ENCODE data around the gene HMCN2.

The HMCN2 gene

DNA sequence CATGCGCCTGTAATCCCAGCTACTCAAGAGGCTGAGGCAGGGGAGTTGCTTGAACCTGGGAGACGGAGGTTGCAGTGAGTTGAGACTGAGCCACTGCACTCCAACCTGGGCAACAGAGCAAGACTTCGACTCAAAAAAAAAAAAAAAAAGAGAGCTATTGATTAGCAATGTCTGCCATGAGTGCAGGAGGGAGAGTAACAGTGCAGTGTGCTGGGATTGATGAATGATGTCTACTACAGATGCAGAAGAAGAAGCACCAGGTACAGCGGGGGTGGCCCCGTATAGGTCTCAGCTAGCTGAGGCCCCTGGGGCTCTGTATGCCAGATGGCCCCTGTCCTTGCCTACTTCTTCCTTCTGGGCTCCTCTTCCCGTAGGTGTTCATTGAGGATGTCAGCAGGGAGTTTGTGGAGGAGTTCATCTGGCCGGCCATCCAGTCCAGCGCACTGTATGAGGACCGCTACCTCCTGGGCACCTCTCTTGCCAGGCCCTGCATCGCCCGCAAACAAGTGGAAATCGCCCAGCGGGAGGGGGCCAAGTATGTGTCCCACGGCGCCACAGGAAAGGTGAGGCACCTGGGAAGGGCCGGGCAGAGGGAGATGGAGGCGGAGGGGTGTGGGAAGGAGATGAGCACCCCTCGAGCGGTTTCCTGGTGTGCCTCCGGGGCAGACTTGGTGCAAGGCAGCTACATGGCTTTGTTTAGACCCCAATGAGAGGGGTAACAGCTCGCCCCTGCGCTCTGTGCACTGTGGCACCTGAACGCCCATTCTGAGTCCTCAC is 192.7 kb downstream of the HMCN2 start:
- no peak for DNase-seq

DNA sequence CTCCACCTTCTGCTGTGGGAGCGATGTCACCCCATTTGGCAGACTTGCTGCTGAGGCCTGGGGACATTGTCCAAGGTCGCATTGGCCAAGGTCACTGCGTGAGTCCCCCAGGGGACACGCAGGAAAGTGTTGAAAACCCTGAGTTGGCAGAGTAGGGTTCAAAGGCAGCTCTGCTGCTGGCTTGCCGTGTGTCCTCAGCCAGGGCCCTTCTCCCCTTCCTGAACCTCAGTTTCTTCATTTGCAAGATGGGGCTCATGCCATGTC is 193.2 kb downstream of the HMCN2 start:
- DNase-seq: no peak

DNA sequence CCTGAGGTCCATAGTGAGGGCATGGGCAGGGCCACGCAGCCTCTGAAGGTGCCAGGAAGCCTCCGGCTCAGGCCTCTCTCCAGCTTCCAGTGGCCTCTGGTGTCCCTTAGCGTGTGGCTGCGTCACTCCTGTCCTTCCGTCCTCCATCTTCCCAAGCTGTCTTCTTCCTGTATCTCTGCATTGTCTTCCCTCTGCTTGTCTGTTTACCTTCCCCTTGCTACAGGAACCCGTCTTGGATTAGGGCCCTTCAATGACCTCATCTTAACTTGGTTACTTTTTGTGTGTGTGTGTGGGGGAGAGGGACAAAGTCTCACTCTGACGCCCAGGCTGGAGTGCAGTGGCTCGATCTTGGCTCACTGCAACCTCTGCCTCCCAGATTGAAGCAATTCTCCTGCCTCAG is 193.6 kb downstream of the HMCN2 start:
- no peak for DNase-seq

DNA sequence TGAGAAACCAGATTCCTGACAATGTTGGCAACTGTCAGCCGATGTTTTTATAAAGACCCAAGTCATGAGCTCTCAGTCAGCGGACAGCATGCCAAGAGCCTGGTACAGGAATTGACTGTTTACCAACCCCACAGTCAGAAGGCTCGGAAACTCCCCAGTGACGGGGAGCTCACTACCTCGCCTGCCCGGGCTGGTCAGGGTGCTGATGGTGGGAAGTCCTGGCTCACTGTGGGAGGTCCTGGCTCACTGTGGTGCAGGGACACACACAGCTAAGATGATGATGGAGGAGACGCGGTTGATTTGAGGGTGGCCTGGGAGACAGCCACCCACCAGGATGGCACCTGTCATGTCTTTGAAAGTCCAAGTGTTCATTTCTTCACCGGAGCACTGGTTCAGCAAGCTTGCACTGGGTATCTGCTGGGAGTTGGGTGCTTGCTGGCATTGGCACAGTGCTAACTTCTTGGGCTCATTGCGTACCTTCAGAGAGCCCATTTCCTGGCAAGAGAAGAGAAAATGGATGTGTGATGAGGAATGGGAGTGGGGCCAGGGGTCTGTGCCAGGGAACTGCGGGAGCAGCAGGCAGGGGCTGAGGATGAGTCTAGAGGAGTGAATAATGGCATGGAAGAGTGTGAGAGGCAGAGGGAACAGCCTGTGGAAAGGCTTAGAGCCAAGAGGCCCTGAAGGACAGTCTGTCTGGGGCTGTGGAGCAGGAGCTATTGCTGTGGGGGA is 194.5 kb downstream of the HMCN2 start:
- no peak for DNase-seq

DNA sequence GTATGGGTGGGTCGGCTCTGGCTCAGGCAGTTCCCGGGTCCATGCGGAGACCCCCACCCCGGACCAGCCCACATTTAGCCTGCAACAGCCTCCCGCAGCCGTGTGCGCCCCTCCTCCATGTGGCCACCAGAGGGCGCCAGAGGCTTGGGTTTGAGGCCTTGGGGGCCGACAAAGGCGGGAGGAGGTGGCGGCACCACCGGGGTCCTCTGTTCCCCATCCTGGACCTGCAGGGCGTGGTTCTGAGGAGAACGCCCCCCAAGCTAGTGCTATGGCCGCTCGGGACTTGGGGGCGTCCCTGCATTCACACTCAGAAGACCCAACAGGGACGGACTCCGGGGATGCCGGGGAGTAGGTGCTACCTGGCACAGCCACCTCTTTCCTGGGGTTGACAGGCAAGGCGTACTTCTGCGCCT is 195.7 kb downstream of the HMCN2 start:
- DNase-seq: peak; percentile 39

DNA sequence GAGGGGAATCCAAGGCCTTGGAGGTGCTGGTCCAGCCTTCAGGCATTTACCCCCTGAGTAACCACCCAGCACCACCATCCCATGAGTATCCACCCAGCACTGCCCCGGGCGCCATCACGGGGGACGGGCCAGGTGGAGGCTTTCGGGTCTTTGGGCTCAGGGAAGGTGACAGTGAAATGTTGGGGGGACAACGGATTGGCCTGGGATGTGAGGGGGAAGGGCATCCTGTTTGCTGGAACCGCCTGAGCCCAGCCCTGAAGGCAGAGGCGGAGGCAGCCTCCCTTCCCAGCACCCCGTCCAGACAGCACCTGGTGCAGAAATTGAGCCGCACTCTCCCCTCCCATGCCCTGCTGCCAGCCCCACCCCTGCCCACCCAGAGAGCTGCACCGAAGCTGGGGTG is 196.2 kb downstream of the HMCN2 start:
- DNase-seq: no peak

DNA sequence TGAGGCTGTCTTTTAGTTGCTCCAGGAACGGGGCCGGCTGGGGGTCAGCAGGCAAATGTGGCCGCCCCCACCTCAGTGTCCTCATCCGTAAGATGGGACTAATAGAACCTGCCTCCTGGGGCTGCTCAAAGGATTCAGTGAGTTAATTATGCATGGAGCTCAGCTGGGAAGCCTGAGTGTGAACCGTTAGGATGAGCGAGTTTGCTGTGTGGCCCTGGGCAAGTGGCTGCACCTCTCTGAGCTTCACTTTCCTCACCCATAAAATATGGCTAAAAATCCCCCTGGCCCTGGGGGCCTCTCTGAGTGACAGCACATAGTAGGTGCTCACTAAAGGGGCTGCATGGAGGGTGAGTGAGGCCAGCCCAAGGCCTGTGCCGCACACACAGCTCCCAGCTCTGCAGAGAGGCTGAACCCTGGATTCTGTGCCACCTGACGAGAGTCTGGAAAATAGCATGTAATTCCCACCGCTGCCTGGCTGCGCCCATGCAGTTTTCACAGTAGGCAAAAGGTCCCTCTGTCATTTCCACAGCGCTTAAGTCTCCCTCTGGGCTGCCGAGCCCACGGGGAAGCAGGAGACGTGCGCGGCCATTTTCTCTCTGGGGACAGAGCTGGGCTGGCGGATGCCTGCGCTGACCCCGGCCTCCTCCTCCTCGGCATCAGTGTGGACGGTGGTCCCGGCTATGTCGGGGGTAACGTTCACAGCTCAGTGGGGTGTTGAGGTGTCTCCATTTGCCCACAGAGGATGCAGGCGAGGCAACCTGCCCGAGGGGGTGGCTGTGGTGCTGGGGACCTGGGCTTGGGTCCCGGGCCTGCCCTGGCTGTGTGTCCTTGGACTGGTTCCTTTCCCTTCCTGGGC is 197.4 kb downstream of the HMCN2 start:
- no peak for DNase-seq

DNA sequence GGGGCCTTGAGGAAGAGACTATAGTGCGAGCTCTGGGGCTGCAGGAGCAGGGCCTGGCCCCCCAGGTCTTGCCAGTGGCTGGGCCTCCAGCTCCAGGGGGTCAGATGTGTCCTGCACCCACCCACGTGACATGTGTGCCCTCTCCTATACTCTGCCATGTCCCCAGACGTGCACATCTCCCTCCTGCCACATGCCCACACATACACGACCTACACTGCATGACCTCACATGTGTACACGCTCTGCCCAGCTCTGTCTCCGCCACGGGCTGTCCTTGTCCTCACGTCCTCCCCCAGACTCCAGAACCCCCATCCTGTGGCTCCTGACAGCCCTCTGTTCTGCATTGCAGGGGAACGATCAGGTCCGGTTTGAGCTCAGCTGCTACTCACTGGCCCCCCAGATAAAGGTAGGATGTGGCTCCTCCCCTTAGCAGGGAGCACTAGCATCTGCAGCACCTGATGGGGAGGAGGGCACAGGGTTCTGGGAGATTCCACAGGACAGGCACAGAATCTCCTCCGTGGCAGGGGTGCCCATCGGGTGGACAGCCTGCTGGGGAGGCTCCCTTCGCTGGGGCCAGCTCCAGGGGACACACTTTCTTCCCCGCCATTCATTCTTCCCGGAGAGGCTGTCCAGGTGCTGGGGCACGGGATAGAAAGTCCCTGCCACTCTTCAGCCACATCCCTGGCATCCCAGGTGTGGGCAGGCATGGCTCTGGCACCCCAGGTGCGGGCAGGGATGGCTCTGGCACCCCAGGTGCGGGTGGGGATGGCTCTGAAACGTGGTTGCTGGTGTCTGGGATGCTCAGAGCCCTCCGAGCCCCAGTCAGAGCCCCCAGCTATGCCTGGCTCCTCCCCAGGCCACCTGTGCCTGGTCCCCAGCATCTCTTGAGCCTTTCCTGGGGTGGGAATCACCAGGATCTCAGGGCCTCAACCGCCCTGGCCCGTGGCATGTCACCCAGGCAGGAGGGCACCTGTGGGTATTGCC is 198.5 kb downstream of the HMCN2 start:
- no peak for DNase-seq

DNA sequence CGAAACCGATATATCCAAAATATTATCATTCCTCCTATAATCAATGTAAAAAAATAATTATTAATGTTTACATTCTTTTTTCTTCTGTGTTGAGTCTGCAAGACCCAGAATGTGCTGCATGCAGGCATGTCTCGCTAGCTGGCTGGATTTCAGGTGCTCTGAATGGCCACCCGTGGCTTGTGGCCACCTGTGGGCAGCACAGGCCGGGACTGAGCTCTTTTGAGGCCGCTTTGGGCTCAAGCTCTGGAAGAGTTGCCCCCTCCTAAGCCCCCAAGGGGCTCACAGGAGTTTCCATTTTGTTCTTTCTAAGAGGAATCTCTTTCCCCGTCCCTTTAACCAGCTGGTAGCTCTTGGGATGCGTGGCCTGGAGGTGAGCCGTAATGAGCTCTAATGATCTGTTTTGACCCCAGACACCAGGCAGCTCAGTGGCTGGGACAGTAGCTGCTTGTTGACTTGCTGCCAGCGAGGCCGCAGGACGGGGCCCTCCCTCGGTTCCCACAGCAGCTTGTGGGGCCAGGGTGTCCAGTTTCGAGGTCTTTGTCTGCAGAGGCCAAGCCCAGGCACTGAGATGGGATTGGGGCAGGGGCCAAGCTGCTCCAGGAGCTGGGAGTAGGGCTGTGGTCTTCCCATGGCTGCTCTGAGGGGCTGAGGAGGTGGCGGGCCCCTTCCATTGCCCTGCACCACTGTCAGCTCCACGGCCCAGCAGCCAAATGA is 200.0 kb downstream of the HMCN2 start:
- DNase-seq: no peak

DNA sequence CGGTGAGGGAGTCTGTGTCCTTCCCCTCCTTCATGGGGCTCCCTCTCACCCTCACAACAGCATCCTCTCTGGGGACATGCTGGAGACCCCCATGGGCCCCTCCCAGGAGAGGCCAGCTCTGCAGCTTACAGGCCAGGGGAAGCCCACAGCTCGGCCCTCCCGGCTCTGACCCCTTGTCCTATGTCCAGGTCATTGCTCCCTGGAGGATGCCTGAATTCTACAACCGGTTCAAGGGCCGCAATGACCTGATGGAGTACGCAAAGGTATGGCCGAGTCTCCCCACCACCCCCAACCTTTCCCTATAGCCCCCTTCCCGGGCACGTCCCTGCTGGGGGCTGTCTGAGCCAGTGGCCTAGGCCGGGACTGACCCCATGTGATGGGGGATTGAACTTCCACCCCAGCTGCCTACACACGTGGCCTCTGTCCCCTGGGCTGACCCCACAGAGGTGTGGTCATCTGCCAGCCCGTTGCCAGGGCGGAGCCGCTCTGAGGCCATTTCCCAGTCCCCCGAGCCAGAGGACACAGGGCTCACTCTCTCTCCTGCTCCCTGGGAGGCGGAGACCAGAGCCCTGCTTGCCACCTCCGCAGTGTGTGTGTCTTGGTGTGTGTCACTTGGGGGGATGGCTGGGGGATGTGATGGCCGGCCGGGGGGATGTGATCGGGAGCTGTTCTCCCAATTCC is 201.1 kb downstream of the HMCN2 start:
- no peak for DNase-seq

DNA sequence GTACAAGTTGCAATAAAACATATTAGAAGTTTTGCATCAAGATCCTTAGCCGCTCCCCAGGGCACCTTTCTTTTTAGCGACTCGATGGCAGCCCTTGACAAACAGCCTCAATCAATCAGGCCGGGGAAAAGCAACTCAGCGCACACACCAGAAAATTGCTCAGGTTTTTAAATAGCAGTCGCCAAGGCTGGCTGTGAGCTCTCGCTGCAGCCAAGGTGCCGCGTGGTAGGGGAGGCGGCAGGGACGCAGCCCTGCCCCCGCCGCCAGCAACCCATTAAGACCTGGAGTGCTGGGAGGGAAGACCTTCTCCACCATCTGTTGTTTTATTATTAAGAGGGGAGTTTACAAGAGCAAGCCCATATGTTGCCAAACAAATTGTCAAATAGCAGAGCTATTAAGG is 201.8 kb downstream of the HMCN2 start:
- no peak for DNase-seq

DNA sequence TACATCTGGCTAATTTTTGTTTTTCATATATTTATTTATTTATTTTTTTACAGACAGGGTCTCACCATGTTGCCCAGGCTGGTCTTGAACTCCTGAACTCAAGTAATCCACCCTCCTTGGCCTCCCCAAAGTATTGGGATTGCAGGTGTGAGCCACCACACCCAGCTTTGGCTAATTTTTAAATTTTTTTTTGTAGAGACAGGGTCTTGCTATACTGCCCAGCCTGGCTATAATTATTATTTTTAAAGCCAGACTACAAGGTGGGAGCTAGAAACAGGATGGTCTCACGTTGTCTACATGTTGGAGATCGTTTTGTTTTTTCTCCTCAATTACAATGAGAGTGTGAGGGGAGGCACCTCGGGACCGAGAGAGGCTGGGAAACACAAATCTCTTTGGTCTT is 203.0 kb downstream of the HMCN2 start:
- no peak for DNase-seq

DNA sequence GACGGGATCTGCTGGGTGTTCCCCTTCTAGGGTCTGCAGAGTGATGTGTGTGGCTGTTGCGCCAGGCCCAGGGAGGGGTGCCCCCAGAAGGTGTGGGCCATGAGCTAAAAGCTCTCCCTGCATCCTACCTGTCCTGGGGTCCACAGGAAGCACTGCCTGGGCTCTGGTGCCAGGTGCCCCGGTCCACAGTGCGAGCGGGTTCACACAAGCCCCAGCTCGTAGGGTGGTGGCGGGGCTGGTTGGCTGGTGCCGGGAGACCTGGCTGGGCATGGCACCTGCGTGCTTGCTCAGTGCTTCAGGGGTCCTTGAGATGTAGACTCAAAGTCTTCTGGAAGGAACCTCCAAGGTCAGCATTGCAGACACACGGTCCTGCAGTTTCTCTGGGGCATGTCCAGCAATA is 204.7 kb downstream of the HMCN2 start:
- DNase-seq: no peak

DNA sequence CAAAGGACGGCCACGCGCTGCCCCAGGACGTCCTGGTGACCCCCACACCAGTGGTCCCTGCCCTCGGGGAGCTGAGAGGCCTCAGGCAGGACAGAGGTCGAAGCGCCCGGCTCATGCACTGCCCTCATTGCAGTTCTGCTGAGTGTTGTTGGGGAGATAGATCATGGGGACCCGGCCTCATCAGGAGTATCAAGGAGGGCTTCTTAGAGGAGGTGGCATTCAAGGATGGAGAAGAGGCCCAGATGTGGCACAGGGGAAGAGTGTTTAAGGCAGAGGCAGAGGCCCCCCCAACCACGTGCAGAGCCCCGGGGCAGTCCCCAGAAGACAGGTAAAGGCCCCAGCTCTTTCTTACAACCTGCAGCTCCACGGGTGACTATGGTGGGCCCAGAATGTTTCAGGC is 205.4 kb downstream of the HMCN2 start:
- no peak for DNase-seq

DNA sequence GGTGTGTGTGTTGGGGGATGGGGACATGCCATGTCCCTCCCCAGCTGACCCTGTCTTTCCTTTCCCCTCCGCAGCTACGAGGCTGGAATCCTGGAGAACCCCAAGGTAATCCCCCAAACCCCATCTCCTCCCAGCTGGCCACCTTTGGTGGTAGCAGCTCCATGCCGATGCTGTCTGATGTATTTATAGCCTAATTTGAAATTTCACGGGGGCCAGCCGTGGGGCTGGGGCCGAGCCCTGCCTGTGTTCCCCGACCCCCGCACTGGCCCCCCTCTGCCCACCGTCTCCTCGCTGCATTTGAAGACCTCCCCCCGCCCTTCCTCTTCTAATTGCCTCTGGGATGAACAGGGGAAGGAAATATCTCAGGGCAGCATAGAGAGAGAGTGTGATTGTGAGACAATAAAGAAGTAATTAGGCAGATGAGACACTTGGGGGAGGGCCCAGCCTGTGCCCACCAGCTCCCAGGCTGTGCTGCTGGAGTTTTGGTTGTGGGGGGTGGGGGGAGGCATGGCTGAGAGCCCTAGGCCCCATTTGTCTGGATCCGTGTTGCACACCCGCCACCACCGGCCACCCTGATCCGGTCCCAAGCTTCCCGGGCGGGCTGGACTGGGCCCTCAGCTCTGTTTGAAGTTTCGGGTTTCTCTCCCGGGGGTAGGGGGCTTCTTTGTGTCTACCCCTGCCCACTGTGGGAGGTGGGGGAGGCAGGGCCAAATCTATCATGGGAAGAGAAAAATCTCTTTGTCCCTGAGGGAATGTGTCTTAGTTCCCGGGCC is 206.0 kb downstream of the HMCN2 start:
- DNase-seq: no peak

DNA sequence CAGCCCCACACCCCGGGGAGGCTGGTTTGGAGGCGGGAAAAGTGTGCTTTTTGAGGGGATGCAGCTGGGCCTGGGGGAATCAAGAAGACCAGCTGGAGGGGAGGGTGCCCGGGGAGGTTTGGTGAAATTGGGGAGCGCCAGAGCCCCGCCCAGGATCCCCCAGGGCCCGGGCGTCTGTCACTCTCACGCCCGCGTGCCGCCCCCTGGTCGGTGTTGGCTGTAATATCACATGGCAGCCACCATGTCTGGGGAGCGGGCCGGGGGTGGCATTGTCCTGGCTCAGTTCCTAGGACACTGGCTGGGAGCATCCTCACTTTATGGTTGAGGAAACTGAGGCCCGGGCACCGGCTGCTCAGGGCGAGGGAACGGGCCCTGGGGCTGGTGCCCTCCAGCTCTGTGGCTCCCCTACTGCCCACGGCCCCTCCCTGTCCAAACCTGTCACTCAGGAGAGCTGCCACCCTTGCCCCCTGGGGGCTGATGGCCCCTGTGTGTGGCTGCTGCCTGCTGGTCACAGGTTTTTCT is 206.7 kb downstream of the HMCN2 start:
- DNase-seq: no peak

DNA sequence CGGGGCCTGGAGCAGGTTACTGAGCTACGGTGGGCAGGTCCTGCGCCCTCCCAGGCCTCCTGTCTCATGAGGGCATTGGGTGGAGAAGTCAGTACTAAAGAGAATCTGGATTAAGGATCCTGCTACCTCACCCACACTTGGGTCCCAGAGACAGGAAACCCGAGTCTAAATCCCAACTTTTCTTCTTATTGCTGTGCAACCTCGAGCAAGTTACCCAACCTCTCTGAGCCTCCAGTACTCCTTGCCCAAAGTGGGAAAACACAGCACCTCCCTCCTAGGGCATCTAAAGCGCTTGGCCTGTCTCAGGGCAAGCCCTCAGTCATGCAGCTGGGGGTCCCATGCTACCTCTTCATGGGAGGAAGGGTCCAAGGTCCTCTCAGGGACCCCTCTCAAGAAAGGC is 207.4 kb downstream of the HMCN2 start:
- no peak for DNase-seq

DNA sequence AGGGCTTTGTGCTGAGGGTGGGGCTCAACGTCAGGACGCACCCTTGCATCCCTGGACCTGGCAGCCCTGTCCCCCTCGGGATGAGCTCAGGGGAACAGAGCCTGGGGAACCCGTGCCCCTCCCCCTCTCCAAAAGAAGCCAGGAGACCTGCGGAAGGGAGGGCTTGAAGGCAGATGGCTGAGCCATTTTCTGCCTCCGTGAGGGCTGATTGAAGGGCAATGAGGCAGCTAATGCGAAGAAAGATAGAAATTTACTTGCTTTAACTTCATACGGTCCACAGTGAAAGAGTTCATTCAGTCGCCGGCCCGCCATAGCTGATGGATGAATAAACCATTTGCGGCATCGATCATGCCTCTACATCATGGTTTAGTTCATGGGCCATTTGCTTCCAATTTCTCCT is 208.0 kb downstream of the HMCN2 start:
- no peak for DNase-seq

DNA sequence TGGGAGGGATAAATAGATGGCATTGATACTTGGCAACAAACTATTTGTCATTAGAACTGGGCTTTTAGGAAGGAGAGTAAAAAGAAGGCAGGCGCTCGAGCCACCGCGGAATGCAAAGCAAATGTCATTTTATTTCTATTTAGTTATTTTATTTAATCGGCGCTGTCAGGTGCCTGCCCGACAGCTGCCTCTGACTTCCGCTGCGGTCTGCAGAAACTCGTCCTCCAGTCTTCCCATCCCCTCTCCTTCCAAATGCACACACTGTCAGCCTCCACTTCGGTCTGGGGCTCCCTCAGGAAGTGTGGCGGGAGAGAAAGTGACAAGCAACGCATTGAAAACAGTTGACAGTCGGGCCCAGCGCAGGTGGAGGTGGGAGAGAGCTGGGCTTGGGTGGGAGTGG is 208.5 kb downstream of the HMCN2 start:
- no peak for DNase-seq

DNA sequence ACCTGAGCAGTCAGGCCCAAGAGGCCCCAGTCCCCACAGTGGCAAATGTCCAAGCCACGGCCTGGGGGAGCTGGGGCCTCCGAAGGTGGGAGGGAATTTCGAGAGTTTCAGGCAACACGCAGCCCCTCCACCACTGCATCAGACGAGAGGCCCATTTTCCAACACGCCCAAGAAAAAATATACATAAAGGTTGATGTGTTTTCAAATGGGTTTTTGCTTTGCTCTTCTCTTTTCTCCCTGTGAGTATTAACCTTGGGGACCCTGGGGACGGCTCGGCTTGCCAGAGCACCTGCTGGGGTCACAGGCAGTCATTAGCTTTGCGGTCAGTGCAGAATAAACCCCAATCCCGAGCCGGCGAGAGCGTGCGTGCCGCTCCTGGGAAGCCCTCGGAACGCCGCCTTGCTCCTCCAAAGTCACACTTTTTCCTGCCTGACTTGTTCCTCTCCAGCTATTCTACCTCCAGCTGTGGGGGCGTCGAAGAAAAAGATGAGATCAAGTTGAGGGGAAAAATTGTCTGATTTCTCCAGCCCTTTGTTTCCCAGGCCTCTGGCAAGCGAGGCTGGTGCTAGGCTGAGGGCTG is 210.7 kb downstream of the HMCN2 start:
- DNase-seq: no peak
